Activated CD4-positive, alpha-beta T cell treated with anti-CD3 and anti-CD28 coated beads, Interleukin-2, amount 50 U/mL, for 4 hours (primary cell): ENCODE results near the gene NCAPG2.

Experiments used
- DNase-seq, 2 experiments: peaks; one replicate each; pipeline ENCODE4 v3.0.0-alpha.2; 2020

The NCAPG2 gene

DNA sequence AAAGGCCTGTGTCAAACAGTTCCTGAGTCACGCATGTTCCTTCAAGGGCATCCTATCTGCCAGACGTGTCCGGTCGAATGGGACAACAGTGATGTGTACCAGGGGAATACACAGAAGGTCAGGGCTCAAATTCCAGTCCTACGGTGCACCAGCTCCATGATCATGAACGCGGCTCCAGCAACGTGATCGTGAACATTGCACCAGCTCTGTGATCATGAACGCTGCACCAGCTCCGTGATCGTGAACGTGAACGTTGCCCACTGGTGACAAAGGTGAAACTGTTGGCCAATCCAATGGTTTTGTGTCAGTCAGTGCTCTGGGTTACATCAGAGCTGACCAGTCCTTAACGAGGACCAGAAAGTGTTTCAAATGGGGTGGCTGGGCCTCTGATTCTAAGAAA lies 112.7 kb downstream of the NCAPG2 start:
- no peak for DNase-seq

DNA sequence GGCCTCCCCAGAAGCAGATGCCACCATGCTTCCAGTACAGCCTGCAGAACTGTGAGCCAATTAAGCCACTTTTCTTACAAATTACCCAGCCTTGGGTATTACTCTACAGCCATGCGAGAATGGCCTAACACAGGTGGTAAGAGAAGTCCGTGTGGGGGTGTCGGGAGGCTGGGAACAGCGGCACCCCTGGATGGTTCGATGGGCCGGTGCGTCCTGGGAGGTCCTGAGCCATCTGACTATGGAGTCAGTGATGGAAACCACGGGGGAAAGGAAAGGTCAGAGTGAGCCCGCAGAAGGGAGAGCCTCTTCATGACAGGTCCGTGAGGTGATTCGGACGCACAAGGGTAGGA lies 114.4 kb downstream of the NCAPG2 start:
- no peak for DNase-seq

DNA sequence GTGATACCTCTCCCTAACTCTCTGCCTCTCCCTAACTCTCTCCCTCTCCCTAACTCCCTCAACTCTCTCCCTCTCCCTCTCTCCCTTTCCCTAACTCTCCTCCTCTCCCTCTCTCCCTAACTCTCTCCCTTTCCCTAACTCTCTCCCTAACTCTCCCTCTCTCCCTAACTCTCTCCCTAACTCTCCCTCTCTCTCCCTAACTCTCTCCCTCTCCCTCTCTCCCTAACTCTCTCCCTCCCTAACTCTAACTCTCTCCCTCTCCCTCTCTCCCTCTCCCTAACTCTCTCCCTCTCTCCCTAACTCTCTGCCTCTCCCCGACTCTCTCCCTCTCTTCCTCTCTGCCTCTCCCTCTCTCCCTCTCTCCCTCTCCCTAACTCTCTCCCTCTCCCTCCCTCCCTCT lies 115.0 kb downstream of the NCAPG2 start:
- DNase-seq: no peak

DNA sequence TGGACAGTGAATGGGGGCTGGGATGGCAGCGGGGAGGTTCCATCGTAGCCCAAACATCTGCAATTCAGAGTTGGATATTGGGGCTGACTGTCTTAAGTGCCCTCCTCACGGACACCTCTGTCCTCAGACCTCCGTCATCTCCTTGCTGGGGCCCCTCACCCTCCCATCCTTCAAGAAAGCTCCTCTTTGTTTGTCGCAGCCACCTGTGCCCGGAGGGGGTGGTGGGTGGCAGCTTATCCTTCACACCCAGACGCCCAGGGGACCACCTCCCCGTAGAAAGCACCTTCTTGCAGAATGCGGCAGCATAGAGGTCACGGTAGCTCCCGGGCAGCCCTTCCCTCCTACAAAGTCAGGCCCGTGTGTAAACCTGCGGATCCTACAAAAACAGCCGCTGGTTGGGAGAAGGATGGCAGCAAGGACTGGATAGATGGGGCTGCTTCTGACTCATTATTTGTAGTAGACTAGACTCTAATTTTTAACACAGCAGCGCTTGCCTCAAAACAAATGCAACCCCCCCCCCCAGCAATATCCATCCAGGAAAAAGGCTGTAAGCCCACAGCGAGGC lies 115.6 kb downstream of the NCAPG2 start:
- DNase-seq: no peak

DNA sequence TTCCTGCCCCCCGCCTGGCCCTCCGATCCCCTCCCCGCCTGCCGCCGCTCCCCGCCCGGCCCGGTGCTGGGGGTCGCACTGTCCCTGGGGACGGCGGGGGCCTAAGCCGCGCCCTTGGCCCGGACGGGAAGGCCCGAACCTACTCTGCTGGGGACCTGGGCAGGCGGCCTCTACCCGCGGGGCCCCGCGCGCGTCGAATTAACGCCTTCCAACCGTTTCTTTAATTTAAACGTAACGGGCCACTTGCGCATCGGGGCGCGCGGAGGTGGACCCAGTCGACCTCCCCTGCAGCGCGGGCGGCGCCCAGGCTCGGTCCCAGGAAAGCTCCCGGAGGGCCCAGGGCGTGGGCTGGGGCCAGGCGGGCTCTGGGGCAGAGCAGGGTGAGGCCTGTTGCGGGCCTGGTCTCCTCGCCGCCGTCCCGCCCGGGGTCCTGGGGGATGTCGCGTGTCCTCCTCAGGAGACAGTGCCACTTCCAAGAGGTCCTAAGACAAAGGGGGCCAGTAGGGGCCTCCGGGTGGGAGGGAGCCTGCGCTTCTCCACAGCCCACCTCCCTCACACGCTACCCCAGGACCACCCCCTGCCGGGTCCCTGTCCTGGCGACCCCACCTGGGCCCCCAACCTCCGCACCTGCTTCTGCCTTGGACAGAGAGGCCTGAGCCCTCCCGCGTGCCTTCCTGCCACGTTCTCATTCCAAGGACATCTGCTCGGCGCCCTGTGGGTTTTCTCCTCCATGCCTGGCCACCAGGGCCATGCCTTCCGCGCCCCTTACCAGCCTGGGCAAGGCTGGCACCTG lies 116.3 kb downstream of the NCAPG2 start:
- no peak for DNase-seq

DNA sequence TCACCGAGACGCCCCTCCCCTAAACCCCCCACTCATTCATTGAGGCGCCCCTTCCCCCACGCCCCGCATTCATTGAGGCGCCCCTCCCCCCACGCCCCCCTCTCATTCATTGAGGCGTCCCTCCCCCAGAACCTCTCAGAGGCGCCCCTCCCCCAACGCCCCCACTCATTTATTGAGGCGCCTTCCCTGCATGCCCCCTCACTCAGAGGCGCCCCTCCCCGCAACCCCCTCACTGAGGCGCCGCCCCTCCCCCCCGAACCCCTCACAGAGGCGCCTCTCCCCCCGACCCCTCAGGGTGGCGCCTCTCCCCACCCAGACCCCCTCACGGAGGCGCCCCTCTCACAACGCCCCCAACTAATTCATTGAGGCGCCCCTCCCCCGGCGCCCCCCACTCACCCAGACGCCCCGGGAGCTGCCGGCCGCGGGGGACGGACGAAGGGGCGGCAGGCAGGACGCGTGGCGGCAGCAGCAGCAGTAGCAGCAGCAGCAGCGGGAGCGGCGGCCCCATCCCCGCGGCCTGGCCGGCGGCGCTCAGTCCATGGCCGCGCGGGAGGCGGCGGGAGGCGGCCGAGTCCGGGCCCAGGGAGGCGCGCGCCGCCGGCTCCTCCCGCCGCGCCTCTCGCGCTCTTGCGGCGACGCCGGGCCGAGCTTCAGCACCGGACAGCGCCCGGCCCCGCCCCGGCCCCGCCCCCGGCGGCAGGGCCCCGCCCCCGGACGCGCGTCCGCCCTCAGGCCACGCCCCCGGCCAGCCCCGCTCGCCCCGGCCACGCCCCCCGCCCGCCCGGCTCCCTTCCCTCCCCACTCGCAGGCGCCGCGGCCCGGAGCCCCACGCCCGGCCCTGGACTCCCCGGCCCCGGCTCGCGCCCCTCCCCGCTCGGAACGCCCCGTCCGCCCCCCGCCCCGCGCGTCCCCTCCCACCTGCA lies 117.2 kb downstream of the NCAPG2 start, which contains the start of gene PTPRN2:
TSS of gene PTPRN2 (minus strand) at position 662 of the 923 bp plus-strand sequence.
- DNase-seq: peak; percentile 27 to 30

DNA sequence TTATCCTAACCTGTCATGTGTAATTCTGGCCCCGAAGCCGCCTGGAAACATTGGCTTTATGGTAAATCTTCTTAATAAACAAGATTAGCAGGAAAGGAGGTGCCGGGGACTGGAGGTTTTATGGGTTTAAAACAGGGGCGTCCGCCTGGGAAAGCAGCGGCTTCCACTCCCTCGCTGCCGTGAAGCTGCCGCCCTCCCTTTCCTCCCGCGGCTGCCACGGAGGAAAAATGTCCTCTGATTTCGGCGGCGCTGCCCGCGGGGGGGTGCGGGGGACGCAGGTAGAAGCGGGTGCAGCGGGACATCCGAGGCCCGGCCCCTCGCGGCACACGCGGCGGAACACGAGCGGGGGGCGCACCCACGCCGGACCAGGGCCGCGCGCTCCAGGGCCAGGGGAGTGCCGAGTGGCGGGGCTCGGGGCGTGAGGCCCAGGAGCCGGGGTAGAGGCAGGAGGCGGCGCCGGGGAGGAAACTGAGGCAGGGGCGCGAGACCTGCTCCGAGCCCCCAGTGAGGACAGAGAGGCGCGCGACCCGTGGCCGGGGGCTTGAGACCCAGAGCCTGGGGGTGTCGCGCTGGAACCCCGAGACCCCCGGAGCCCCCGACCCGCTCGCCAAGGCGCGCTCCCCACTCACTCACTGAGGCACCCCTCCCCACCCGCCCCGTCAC lies 118.0 kb downstream of the NCAPG2 start:
- no peak for DNase-seq

DNA sequence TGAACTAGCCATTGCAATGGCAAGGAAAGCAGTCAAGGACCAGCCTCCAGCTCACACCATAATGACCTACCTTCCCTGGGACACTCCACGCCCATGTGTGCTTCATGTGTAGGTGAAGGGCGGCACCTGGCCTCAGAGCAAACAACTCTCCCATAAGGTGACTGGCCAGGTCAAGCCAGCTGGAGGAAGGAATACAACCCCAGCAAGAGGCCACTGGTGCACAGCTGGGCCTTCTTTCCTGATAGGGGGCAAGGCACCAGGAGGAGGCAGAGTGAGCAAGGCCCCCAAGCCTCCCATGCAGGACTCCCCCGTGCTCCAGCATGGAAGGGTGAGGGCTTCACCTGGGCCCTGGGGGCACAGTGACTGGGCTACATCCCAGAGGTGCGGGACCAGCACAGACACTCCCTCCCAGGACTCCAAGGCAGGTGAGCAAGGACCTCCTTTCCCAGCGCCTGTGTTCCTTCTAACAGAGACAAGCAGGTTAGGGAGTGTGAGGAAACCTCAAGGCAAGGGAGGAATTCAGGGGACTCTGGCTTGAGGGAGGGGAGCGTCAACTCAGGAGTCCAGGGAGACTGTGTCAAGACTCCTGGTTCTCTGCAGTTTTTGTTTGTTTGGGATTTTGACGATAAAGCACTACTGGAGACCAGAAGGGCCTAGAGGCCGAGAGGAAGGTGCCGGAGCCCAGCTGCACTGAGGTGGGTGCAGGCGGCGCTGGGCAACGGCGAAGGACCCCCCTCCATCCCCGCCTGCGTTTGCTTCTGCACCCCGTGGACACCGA lies 118.7 kb downstream of the NCAPG2 start:
- no peak for DNase-seq

DNA sequence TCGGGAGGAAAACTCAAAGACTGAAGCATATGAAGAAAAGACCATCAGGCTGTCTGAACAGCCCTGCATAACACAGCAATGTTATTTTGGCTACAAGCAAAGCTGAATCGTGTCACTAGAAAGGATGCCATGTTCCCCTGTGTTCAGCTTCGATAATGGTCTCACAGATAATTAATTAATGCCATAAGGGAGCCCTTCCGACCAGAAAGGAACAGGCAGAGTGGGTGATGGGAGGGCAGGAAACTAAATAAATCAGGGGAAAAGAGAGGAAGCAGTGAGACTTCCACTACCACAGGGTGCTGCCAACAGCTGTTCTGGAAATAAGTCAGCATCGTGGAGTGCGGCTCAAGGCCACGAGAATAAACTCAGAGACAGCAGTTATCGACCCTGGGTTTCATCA lies 120.2 kb downstream of the NCAPG2 start:
- no peak for DNase-seq

DNA sequence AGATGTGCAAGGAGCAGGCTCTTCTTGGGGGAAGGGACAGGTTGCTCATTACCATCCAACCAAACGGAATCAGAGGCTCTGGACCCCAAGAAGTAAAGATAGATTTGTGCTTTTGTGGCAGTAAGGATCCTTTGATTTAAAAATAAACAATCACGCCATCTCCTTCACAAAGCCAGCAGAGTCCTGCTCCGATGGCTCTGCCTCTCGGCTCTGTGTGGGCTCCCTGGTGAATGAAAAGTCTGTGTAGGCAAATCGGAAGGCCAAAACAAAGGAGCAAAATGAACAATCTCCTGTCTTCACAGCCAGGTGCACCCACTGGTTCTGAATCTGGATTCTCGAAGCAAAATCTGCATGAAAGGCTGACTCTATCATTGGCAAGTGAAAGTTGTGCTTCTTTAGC lies 120.8 kb downstream of the NCAPG2 start:
- DNase-seq: no peak

DNA sequence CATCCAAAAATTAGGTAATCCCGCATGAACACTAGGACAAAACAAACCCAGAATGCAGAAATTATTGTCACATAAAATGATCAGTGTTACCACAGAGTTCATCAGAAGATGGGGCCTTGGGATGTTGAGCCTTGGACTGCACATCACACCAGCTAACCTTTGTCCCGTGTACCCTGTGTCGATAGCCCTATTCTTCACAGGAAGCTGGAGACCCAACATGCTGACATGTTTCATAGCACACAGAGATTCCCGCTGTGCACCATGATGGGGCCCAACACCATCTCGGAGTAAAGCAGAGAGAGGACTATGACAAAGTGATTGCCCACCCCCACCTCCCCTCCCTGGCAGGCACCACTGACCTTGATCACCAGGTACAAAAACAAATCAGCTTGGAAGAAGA lies 121.5 kb downstream of the NCAPG2 start:
- DNase-seq: no peak

DNA sequence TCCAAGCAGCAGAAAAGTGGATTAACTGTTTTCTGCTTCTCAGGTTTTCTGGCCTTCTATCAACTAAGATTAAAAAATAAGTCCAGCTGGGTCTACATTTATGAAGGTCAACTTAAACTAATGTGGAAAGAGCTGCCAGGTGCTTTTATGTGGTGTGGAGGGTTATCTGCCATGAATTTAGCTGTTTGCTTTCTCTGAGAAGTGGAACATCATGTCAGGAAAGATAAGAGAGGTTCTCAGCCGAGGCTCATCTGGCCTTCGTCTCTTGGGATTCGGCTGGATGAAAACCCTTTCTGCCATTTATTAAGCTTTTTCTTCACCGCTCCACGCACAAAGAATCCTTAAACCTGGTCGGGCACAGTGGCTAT lies 122.5 kb downstream of the NCAPG2 start:
- DNase-seq: no peak

DNA sequence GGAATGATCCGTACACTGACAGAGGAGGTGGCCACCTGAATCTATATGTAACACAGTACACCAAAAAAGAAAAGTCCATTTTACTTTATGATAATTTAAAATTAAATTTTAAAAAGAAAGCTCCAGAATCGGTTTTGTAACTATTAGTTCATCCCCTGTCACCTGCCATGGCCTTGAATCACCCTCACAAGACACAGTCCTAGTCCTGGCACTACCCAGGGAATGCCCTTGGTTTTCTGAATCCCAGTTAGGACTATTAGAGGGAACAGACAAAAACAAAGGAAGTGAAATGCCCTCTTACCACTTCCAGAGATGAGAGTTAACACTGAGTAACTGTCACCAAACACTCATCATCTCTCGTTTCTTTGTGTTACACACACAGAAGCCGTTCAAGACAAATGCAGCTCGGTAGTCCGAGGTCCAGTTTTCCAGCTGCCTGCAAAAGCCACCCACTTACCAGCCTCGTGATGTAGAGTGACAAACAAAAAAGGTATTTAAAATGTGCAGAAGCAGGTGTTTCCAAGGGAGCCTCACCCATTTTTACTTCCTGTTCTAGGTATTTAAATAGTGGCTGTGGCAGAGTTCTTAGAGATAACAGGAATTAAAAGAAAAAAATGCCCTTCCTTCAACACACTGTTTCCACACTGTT lies 123.0 kb downstream of the NCAPG2 start:
- DNase-seq: no peak
